Keratinocyte (primary cell): ENCODE data around the gene MGAT1. TPM values are rescaled to one million over a fixed set of nuclear protein-coding genes. Genes with fewer than 3 reads are reported as not detected.

Experiments used
- DNase-seq: peaks from one replicate; pipeline ENCODE4 v3.0.0-alpha.2; 2011; ENCODE audit warnings: low read depth, missing footprints, low spot score
- FAIRE-seq: peaks from 2 replicates; lab custom pipeline; 2011; peaks lifted over from hg19 to GRCh38; lab: Jason Lieb, UNC
- H2AFZ ChIP-seq: 2 replicates; pipeline ENCODE4 v1.6.0; 2012; ENCODE audit warnings: low read length, control low read depth, inconsistent platforms; ENCODE audit not compliant: control insufficient read depth
- H3K27ac ChIP-seq: 2 replicates; pipeline ENCODE4 v1.5.1; 2011; ENCODE audit warnings: low read length; ENCODE audit not compliant: control insufficient read depth, insufficient read depth
- H3K27me3 ChIP-seq: 3 replicates; pipeline ENCODE4 v1.6.0; 2011; ENCODE audit warnings: low read length; ENCODE audit not compliant: control insufficient read depth, insufficient read depth; ENCODE audit errors: extremely low read depth
- H3K36me3 ChIP-seq, 2 experiments: 2 replicates in 1 of 2; 3 replicates in 1 of 2; pipeline ENCODE4 v1.5.1; 2011; ENCODE audit warnings: low read length in 2 of 2, mild to moderate bottlenecking in 1 of 2; ENCODE audit not compliant: control insufficient read depth in 2 of 2, insufficient read depth in 2 of 2; ENCODE audit errors: extremely low read depth in 1 of 2
- H3K4me1 ChIP-seq: 3 replicates; pipeline ENCODE4 v1.5.1; 2011; ENCODE audit warnings: low read length; ENCODE audit not compliant: control insufficient read depth, insufficient read depth; ENCODE audit errors: extremely low read depth
- H3K4me2 ChIP-seq: 3 replicates; pipeline ENCODE4 v1.6.0; 2011; ENCODE audit warnings: low read depth, low read length; ENCODE audit not compliant: control insufficient read depth, insufficient read depth; ENCODE audit errors: extremely low read depth
- H3K4me3 ChIP-seq, 3 experiments: fragments of 200-600 bp in 1 of 3; sonication (generic) in 1 of 3; 2 replicates in 2 of 3; 3 replicates in 1 of 3; pipeline ENCODE4 v1.5.1; 2011 to 2016; ENCODE audit warnings: low read length in 3 of 3, mild to moderate bottlenecking in 3 of 3, control low read depth in 2 of 3, inconsistent platforms in 1 of 3, low read depth in 1 of 3, mixed read lengths in 1 of 3, mixed run types in 1 of 3, moderate library complexity in 1 of 3; ENCODE audit not compliant: control insufficient read depth in 2 of 3, insufficient read depth in 2 of 3; ENCODE audit errors: extremely low read depth in 1 of 3
- H3K79me2 ChIP-seq: 2 replicates; pipeline ENCODE4 v1.6.0; 2012; ENCODE audit warnings: low read length; ENCODE audit not compliant: control insufficient read depth, insufficient read depth
- H3K9ac ChIP-seq: 3 replicates; pipeline ENCODE4 v1.6.0; 2011; ENCODE audit warnings: low read length; ENCODE audit not compliant: control insufficient read depth, insufficient read depth; ENCODE audit errors: extremely low read depth
- H3K9me1 ChIP-seq: 3 replicates; pipeline ENCODE4 v1.6.0; 2011; ENCODE audit warnings: low read length; ENCODE audit not compliant: control insufficient read depth, insufficient read depth; ENCODE audit errors: extremely low read depth
- H3K9me3 ChIP-seq: 2 replicates; pipeline ENCODE4 v1.5.1; 2012; ENCODE audit warnings: low read depth, low read length; ENCODE audit not compliant: control insufficient read depth
- H4K20me1 ChIP-seq: 3 replicates; pipeline ENCODE4 v1.6.0; 2011; ENCODE audit warnings: low read length; ENCODE audit not compliant: control insufficient read depth, insufficient read depth; ENCODE audit errors: extremely low read depth
- CTCF ChIP-seq, 3 experiments: IDR thresholded peaks in 1 of 3; conservative IDR thresholded peaks in 1 of 3; optimal IDR thresholded peaks in 1 of 3; 2 replicates in 2 of 3; 3 replicates in 1 of 3; pipeline versions ENCODE3 to v1.5.1; 2011; ENCODE audit warnings: low read length in 3 of 3, mild to moderate bottlenecking in 3 of 3, moderate library complexity in 2 of 3, control low read depth in 1 of 3, inconsistent platforms in 1 of 3; ENCODE audit not compliant: insufficient read depth in 2 of 3; ENCODE audit errors: extremely low read depth in 1 of 3
- EZH2 ChIP-seq: IDR thresholded peaks from one replicate; pipeline ENCODE4 v1.6.1; 2012; ENCODE audit warnings: inconsistent platforms, mild to moderate bottlenecking, low read length, moderate library complexity
- dilution Hi-C: fragments of 300-500 bp; cut with MboI; formaldehyde crosslinking; loops from one replicate; pipeline ENCODE4 v1.7.0; 2020; ENCODE audit warnings: low sequenced_read_pairs; ENCODE audit not compliant: extremely low pct_ligation_motif_present
- polyA plus RNA-seq, 5 experiments: library from polyadenylated mRNA; depleted of rRNA in 3 of 5; stranded (reverse) in 3 of 5; stranded (forward) in 1 of 5; unstranded in 1 of 5; fragments of >200 nt; gene quantifications; 1 replicate in 1 of 5; 2 replicates in 3 of 5; 3 replicates in 1 of 5; pipeline versions ENCODE4 v1.2.1 to v1.2.3, GENCODE V29; 2011 to 2012; ENCODE audit warnings: missing spikeins in 2 of 5, low read depth in 1 of 5, low replicate concordance in 1 of 5

The MGAT1 gene
- polyA plus RNA-seq, 1 donor (not counting 4 experiments of a cell fraction or from before 2014, with no cell fraction given), result 80.3 TPM

- Histone ChIP-seq H3K36me3 (no peaks in the 10 kb centered on the region), H3K9ac (no peak overlapping the region), H3K27me3 (no peaks in the 10 kb centered on the region), H4K20me1 (no peaks in the 10 kb centered on the region), H3K9me3 (no peaks in the 10 kb centered on the region), H3K79me2 (no peaks in the 10 kb centered on the region), H3K27ac (no peak overlapping the region), H3K4me2 (no peak overlapping the region), H2AFZ (no peak overlapping the region), H3K9me1 (no peaks in the 10 kb centered on the region), H3K4me3 (no peak overlapping the region), H3K4me1 (no peaks in the 10 kb centered on the region)
- DNase-seq, result no peak
- FAIRE-seq, result no peak
- TF ChIP-seq CTCF (optimal IDR thresholded peaks at IDR 0.05 in 1 of 3, IDR thresholded peaks at IDR 0.05 in 1 of 3, conservative IDR thresholded peaks at IDR 0.05 in 1 of 3; ENCODE audit: extremely low read depth in 1 of 3, insufficient read depth in 2 of 3, low read length in 3 of 3) (no peak), EZH2 (no peak)
- dilution Hi-C loops, result no loop called here
These were observed 47.0 kb downstream of the MGAT1 start for GRCh38 chr5:180755601-180756000.

DNA sequence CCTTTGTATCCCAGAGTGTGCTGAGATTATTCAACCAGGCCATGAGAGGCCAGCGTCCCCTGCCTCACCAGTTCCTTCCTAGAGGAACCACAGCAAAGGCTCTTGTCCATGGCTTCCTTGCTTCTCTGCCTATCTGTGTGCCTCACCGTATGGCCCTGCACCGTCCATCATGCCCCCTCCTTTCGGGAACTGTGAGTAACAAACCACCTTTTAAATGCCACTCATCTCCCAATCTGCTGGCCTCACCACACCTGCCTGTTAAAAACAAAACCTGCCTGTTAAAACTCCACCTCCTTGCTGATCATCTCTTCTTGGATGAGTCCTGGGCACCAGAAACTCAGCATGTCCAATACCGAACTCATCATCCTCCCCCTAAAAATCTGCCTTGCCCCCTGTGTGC, 58.4 kb downstream of the MGAT1 start:
- H3K4me3 ChIP-seq, result no peak overlapping the region
- H3K27me3 ChIP-seq, result no peaks in the 10 kb centered on the region
- no peak for TF ChIP-seq CTCF (optimal IDR thresholded peaks at IDR 0.05 in 1 of 3, IDR thresholded peaks at IDR 0.05 in 1 of 3, conservative IDR thresholded peaks at IDR 0.05 in 1 of 3; ENCODE audit: extremely low read depth in 1 of 3, insufficient read depth in 2 of 3, low read length in 3 of 3)
- no peak for TF ChIP-seq EZH2
- H2AFZ ChIP-seq, result no peak overlapping the region
- DNase-seq, result no peak
- H3K27ac ChIP-seq, result no peak overlapping the region
- no peak for FAIRE-seq
- dilution Hi-C loops, result no loop called here
- no peak overlapping the region for H3K4me2 ChIP-seq
- H3K9ac ChIP-seq, result no peak overlapping the region
- no peaks in the 10 kb centered on the region for H3K79me2 ChIP-seq
- H3K36me3 ChIP-seq, result no peaks in the 10 kb centered on the region
- no peaks in the 10 kb centered on the region for H3K9me1 ChIP-seq
- no peaks in the 10 kb centered on the region for H3K4me1 ChIP-seq
- H4K20me1 ChIP-seq, result no peaks in the 10 kb centered on the region
- no peaks in the 10 kb centered on the region for H3K9me3 ChIP-seq
